Neural cell (in vitro differentiated cells): ENCODE data around the gene S100P. TPM values are rescaled to one million over a fixed set of nuclear protein-coding genes. Genes with fewer than 3 reads are reported as not detected.

ENCODE experiments used
- H2AFZ ChIP-seq: fragments of 200-600, 300-800 bp; sonication (generic), shearing (Covaris generic); 2 replicates; pipeline ENCODE4 v1.6.0; 2014; ENCODE audit warnings: low read depth, mild to moderate bottlenecking, antibody characterized with exemption, low read length, moderate library complexity
- H3F3A ChIP-seq: fragments of 200-600 bp; shearing (Covaris generic); 2 replicates; pipeline ENCODE4 v1.6.1; 2016; ENCODE audit warnings: mild to moderate bottlenecking, moderate library complexity, mixed read lengths, antibody characterized with exemption, low read length; ENCODE audit not compliant: insufficient read depth, poor library complexity, severe bottlenecking
- H3K27ac ChIP-seq: fragments of 200-600, 300-800 bp; sonication (generic), shearing (Covaris generic); 2 replicates; pipeline ENCODE4 v1.5.1; 2014; ENCODE audit warnings: mild to moderate bottlenecking, low read length, moderate library complexity
- H3K27me3 ChIP-seq: fragments of 300-800, 200-600 bp; sonication (generic), shearing (Covaris generic); 2 replicates; pipeline ENCODE4 v1.6.0; 2014; ENCODE audit warnings: mild to moderate bottlenecking, low read depth, low read length, moderate library complexity; ENCODE audit not compliant: insufficient read depth
- H3K36me3 ChIP-seq: fragments of 300-800, 200-600 bp; sonication (generic), shearing (Covaris generic); 2 replicates; pipeline ENCODE4 v1.5.1; 2014; ENCODE audit warnings: mild to moderate bottlenecking, antibody characterized with exemption, low read length, moderate library complexity; ENCODE audit not compliant: insufficient read depth
- H3K4me2 ChIP-seq: fragments of 300-800, 200-600 bp; sonication (generic), shearing (Covaris generic); 2 replicates; pipeline ENCODE4 v1.6.0; 2014; ENCODE audit warnings: mild to moderate bottlenecking, low read length
- H3K4me3 ChIP-seq: fragments of 300-800, 200-600 bp; sonication (generic), shearing (Covaris generic); 2 replicates; pipeline ENCODE4 v1.5.1; 2014; ENCODE audit warnings: mild to moderate bottlenecking, low read length, moderate library complexity
- H3K79me2 ChIP-seq: fragments of 200-600 bp; shearing (Covaris generic); replicated peaks from 2 replicates; pipeline ENCODE4 v1.6.0; 2014; ENCODE audit warnings: mild to moderate bottlenecking, low read length, moderate library complexity; ENCODE audit not compliant: insufficient read depth
- H3K9ac ChIP-seq: fragments of 300-800, 200-600 bp; sonication (generic), shearing (Covaris generic); 2 replicates; pipeline ENCODE4 v1.6.1; 2016; ENCODE audit warnings: mild to moderate bottlenecking, low read length, mixed read lengths
- H3K9me2 ChIP-seq: fragments of 200-600 bp; shearing (Covaris generic); 2 replicates; pipeline ENCODE4 v1.6.1; 2016; ENCODE audit warnings: mild to moderate bottlenecking, low read length, mixed read lengths; ENCODE audit not compliant: insufficient read depth
- H3K9me3 ChIP-seq: fragments of 200-600, 300-800 bp; sonication (generic), shearing (Covaris generic); 2 replicates; pipeline ENCODE4 v1.6.1; 2016; ENCODE audit warnings: mild to moderate bottlenecking, mixed run types, low read length, moderate library complexity, mixed read lengths
- H4K20me1 ChIP-seq: fragments of 200-600 bp; shearing (Covaris generic); 2 replicates; pipeline ENCODE4 v1.6.1; 2016; ENCODE audit warnings: mild to moderate bottlenecking, mixed run types; ENCODE audit not compliant: insufficient read depth
- EP300 ChIP-seq: fragments of 450-650 bp; conservative IDR thresholded peaks from 2 replicates; pipeline ENCODE4 v1.6.1; 2014; ENCODE audit warnings: antibody characterized with exemption, mild to moderate bottlenecking, moderate library complexity; ENCODE audit not compliant: poor library complexity, severe bottlenecking
- EZH2 ChIP-seq: fragments of 200-600, 300-800 bp; shearing (Covaris generic), sonication (generic); IDR thresholded peaks from 2 replicates; pipeline ENCODE4 v1.6.1; 2014; ENCODE audit warnings: antibody characterized with exemption, low read length, borderline replicate concordance, mild to moderate bottlenecking; ENCODE audit not compliant: insufficient read depth, poor library complexity, severe bottlenecking
- MXI1 ChIP-seq: fragments of 450-650 bp; conservative IDR thresholded peaks from 2 replicates; pipeline ENCODE4 v1.6.1; 2014; ENCODE audit warnings: antibody characterized with exemption, mild to moderate bottlenecking; ENCODE audit not compliant: poor library complexity, severe bottlenecking
- POLR2AphosphoS5 ChIP-seq: IDR thresholded peaks from 2 replicates; pipeline ENCODE4 v1.6.1; 2012
- RAD21 ChIP-seq: fragments of 450-650 bp; conservative IDR thresholded peaks from 2 replicates; pipeline ENCODE4 v1.6.1; 2014; ENCODE audit warnings: antibody characterized with exemption, mild to moderate bottlenecking, moderate library complexity
- SMC3 ChIP-seq: fragments of 450-650 bp; conservative IDR thresholded peaks from 2 replicates; pipeline ENCODE4 v1.6.1; 2014; ENCODE audit warnings: antibody characterized with exemption, mild to moderate bottlenecking, moderate library complexity; ENCODE audit not compliant: poor library complexity
- TAF1 ChIP-seq: IDR thresholded peaks from 2 replicates; pipeline ENCODE4 v1.6.1; 2012; ENCODE audit warnings: low read depth
- polyA plus RNA-seq: library from polyadenylated mRNA; depleted of rRNA; stranded (reverse); fragments of >200 nt; gene quantifications from 2 replicates; pipeline ENCODE4 v1.2.3, GENCODE V29; 2014
- TF ChIP-seq, protein P1 (sequence below): fragments of 450-650 bp; IDR thresholded peaks from 2 replicates; pipeline ENCODE4 v1.5.1; 2014; ENCODE audit warnings: antibody characterized with exemption, mild to moderate bottlenecking, moderate library complexity; ENCODE audit not compliant: poor library complexity, severe bottlenecking
- TF ChIP-seq, protein P2 (sequence below): IDR thresholded peaks from 2 replicates; pipeline ENCODE4 v1.6.1; 2012; ENCODE audit warnings: borderline replicate concordance

The S100P gene
- polyA plus RNA-seq, 1 donor from 2014 or later, result not detected

DNA sequence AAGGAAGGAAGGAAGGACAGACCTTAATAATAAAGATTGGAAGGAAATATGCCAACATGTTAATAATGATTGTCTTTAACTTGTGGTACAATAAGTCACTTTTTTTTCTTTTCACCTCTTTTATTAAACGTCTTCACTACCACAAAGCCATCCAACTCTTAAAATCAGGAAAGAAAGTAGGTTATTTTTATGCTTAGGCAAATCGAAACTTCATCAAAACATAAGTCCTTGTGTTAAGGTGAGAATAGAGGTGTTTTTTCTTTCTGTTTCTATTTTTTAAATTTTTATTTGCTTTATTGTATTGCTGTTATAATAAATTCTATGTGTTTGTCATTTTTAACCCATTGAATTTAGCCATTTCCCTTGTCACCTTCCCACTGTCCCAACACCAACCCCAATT is 48.8 kb downstream of the S100P start:
- Histone ChIP-seq H3K4me2 (no peak overlapping the region), H3K79me2 (no peaks in the 10 kb centered on the region), H3K9me3 (no peaks in the 10 kb centered on the region), H3K27ac (no peak overlapping the region), H3K9ac (no peak overlapping the region), H4K20me1 (no peaks in the 10 kb centered on the region), H3K36me3 (no peaks in the 10 kb centered on the region), H3K4me3 (no peak overlapping the region), H2AFZ (no peak overlapping the region), H3K9me2 (no peaks in the 10 kb centered on the region), H3K27me3 (no peaks in the 10 kb centered on the region), H3F3A (no peaks in the 10 kb centered on the region)
- TF ChIP-seq POLR2AphosphoS5, result no peak
- no peak for TF ChIP-seq EZH2
- TF ChIP-seq MXI1, result no peak
- TF ChIP-seq SMC3, result no peak
- TF ChIP-seq, protein P1, sequence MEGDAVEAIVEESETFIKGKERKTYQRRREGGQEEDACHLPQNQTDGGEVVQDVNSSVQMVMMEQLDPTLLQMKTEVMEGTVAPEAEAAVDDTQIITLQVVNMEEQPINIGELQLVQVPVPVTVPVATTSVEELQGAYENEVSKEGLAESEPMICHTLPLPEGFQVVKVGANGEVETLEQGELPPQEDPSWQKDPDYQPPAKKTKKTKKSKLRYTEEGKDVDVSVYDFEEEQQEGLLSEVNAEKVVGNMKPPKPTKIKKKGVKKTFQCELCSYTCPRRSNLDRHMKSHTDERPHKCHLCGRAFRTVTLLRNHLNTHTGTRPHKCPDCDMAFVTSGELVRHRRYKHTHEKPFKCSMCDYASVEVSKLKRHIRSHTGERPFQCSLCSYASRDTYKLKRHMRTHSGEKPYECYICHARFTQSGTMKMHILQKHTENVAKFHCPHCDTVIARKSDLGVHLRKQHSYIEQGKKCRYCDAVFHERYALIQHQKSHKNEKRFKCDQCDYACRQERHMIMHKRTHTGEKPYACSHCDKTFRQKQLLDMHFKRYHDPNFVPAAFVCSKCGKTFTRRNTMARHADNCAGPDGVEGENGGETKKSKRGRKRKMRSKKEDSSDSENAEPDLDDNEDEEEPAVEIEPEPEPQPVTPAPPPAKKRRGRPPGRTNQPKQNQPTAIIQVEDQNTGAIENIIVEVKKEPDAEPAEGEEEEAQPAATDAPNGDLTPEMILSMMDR, result no peak

DNA sequence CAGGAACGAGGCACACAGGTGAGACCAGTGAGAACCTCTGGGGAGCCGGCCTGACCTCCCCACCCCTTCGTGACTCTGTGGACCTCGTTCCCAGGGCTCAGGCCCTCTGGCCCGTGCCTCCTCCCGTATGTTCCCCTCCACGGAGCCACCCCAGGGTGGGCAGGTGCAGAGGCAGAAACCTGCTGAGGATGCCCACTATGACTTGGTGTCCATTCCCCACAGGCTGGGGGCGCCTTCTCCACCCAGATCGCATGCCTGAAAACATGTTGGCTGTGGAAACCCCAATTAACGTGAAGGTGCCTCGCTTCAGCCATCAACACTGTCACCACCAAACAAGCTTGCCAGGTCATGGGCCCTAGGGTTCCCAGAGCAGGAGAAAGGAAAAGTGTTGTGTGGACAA is 49.3 kb downstream of the S100P start:
- Histone ChIP-seq H3K4me2 (no peak overlapping the region), H3K4me3 (no peak overlapping the region), H3K27me3 (no peaks in the 10 kb centered on the region), H2AFZ (no peak overlapping the region), H3K9ac (no peak overlapping the region), H4K20me1 (no peaks in the 10 kb centered on the region), H3K79me2 (no peaks in the 10 kb centered on the region), H3K9me3 (no peaks in the 10 kb centered on the region), H3K9me2 (no peaks in the 10 kb centered on the region), H3K27ac (no peak overlapping the region), H3F3A (no peaks in the 10 kb centered on the region), H3K36me3 (no peaks in the 10 kb centered on the region)
- TF ChIP-seq TAF1 (no peak), EZH2 (no peak), EP300 (no peak), SMC3 (no peak), RAD21 (no peak), POLR2AphosphoS5 (no peak), MXI1 (no peak)
- TF ChIP-seq, protein P2, sequence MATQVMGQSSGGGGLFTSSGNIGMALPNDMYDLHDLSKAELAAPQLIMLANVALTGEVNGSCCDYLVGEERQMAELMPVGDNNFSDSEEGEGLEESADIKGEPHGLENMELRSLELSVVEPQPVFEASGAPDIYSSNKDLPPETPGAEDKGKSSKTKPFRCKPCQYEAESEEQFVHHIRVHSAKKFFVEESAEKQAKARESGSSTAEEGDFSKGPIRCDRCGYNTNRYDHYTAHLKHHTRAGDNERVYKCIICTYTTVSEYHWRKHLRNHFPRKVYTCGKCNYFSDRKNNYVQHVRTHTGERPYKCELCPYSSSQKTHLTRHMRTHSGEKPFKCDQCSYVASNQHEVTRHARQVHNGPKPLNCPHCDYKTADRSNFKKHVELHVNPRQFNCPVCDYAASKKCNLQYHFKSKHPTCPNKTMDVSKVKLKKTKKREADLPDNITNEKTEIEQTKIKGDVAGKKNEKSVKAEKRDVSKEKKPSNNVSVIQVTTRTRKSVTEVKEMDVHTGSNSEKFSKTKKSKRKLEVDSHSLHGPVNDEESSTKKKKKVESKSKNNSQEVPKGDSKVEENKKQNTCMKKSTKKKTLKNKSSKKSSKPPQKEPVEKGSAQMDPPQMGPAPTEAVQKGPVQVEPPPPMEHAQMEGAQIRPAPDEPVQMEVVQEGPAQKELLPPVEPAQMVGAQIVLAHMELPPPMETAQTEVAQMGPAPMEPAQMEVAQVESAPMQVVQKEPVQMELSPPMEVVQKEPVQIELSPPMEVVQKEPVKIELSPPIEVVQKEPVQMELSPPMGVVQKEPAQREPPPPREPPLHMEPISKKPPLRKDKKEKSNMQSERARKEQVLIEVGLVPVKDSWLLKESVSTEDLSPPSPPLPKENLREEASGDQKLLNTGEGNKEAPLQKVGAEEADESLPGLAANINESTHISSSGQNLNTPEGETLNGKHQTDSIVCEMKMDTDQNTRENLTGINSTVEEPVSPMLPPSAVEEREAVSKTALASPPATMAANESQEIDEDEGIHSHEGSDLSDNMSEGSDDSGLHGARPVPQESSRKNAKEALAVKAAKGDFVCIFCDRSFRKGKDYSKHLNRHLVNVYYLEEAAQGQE, result no peak
- TF ChIP-seq, protein P1, result no peak

Other genes with a start within 250 kb of the S100P start
- gene PPP2R2C, start 221.3 kb upstream of the S100P start, polyA plus RNA-seq, result 34.4 and 41.2 TPM in 2 replicates
- gene MAN2B2, start 118.7 kb upstream of the S100P start, polyA plus RNA-seq, result 5.2 and 7.5 TPM in 2 replicates
- gene MRFAP1, start 53.2 kb upstream of the S100P start, polyA plus RNA-seq, result 284 and 322 TPM in 2 replicates
- gene MRFAP1L1, start 16.0 kb downstream of the S100P start, polyA plus RNA-seq, result 421 and 438 TPM in 2 replicates
- gene BLOC1S4, start 22.3 kb downstream of the S100P start, polyA plus RNA-seq, result 21.2 and 31.9 TPM in 2 replicates
- gene KIAA0232, start 88.8 kb downstream of the S100P start, polyA plus RNA-seq, result 55.9 and 57.6 TPM in 2 replicates
- gene TBC1D14, start 215.9 kb downstream of the S100P start, polyA plus RNA-seq, result 125 and 133 TPM in 2 replicates